Stimulated activated naive CD8-positive, alpha-beta T cell treated with anti-CD3 and anti-CD28 coated beads, Interleukin-15, amount 100 ng/mL, for 72 hours (primary cell): Measurements from ENCODE around the gene TTLL10.
"Not testable (repeated sequence)": the region's sequence is repeated elsewhere in the genome, so short reads cannot be mapped to it uniquely, and the experiment has no call there.

ENCODE experiments used
- ATAC-seq: fragments of 150-1000 bp; cut with Tn5 transposase; 2 replicates; pipeline ENCODE4 v1.10.0; 2021; ENCODE audit warnings: mild to moderate bottlenecking, moderate library complexity
- DNase-seq, 2 donors: peaks; one replicate each; pipeline ENCODE4 v3.0.0; 2021 to 2022
- H3K27ac Mint-ChIP-seq, 2 donors: one replicate each; pipeline ENCODE4 v1.8.0; 2022; ENCODE audit warnings: mild to moderate bottlenecking in 2 of 2, mixed read lengths in 2 of 2, moderate library complexity in 2 of 2
- H3K27me3 Mint-ChIP-seq: one replicate; pipeline ENCODE4 v1.8.0; 2022; ENCODE audit warnings: mixed read lengths
- H3K4me1 Mint-ChIP-seq: one replicate; pipeline ENCODE4 v1.8.0; 2022; ENCODE audit warnings: mild to moderate bottlenecking, mixed read lengths
- H3K4me3 Mint-ChIP-seq, 2 donors: one replicate each; pipeline ENCODE4 v1.8.0; 2022; ENCODE audit warnings: mild to moderate bottlenecking in 2 of 2, mixed read lengths in 2 of 2, moderate library complexity in 1 of 2
- H3K9me3 Mint-ChIP-seq, 2 donors: one replicate each; pipeline ENCODE4 v1.8.0; 2022; ENCODE audit warnings: mixed read lengths in 2 of 2

The TTLL10 gene

DNA sequence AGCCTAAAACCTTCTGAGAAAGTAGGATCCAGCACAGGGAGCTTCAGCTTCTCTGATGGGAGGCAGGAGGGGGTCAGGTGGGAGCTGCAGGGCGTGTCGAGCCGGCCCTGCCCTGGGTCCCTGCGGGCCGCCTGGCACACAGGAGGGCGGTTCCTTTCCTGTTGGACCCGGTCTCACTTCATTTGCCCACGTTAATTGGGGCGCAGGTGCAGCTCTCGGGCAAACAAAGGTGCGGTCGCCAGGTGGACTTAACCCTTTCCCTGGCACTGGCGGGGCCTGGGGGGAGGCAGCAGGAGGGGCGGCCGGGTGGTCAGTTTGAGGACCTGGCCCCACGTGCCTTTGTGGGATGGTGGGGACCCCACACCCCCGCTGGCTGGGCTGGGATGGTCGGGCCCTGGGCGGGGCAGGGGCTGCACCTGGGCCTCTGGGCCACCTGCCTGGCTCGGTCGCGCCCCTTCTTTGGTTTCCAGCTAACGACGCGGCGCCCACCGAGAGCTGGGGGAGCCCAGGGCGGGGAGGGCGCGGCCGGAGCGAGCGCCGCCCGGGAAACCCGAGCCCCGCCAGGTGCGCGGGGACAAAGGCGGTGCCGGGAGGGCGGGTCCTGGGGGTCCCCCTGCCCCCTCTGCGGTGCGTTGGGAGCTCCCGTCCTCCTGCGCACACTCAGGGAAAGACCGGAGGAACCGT, 37.0 kb upstream of the TTLL10 start:
- Mint-ChIP-seq H3K27me3 (no peaks in the 10 kb centered on the region), H3K4me3 (peak overlapping the region; percentile 51 to 53), H3K27ac (no peak overlapping the region), H3K4me1 (peaks cover 38% of the 10 kb centered on the region), H3K9me3 (no peaks in the 10 kb centered on the region)
- DNase-seq (peak in 1 of 2 donors; percentile 48), ATAC-seq (peak; percentile 50)

DNA sequence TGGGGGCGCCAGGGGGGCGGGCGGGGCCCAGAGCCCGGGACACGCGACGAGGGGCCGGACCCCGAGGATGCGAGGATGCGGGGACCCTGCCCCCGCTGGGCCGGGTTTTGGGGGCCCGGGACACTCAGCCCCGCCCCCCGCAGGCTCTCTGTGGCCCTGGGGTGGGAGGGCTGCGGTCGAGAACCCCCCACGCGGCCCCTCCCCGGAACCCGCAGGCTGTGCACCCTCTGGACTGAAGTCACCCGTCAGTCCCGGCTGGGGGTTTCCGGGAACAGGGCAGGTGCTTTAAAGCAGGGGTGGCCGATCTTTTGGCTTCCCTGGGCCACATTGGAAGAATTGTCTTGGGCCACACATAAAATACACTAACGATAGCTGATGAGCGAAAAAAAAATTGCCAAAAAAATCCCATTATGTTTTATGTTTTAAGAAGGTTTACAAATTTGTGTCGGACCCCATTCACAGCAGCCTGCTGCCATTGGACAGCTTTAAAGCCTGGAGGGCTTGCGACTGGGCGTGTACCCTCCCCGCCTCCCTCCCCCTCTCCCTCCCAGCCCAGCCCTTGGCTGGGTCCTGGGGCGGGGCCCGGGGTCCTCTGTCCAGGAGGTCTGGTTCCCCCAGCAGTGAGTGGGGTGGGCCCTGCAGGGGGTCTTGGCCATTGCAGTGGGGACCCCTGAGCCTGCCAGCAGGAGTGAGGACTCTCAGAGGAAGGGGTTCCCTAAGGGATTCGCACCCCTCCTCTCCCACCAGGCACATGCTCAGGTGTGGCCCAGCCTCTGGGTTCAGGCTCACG, 36.2 kb upstream of the TTLL10 start:
- H3K27ac Mint-ChIP-seq, result peak overlapping the region; percentile 95 to 96
- ATAC-seq (peak; percentile 86), DNase-seq (peak; percentile 66 to 87)
- H3K4me3 Mint-ChIP-seq, result peak overlapping the region; percentile 80 to 85
- H3K27me3 Mint-ChIP-seq, result no peaks in the 10 kb centered on the region
- H3K9me3 Mint-ChIP-seq, result no peaks in the 10 kb centered on the region
- peaks cover 45% of the 10 kb centered on the region for H3K4me1 Mint-ChIP-seq

DNA sequence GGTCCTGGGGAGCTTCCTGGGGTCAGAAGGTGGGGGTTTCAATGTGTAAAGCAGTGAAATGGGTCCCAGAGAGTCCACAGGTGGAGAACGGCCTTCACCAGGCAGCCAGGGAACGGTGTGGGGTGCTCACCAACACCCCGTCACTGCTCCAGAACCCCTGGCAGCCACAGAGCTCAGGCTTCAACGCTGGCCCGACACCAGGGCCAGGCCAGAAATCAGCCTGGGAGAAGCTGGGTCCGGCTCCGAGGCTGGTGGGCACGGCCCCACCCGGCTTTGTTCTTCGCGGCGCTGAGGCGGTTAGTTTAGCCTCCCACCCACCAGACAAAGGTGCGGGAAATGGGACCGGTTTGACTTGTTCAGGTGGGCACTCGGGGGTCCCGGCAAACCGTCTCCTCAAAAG, 33.0 kb upstream of the TTLL10 start:
- DNase-seq, result no peak
- no peaks in the 10 kb centered on the region for H3K27me3 Mint-ChIP-seq
- H3K9me3 Mint-ChIP-seq, result no peaks in the 10 kb centered on the region
- H3K27ac Mint-ChIP-seq, result no peak overlapping the region
- ATAC-seq, result no peak
- no peak overlapping the region for H3K4me3 Mint-ChIP-seq
- peaks cover 71% of the 10 kb centered on the region for H3K4me1 Mint-ChIP-seq

DNA sequence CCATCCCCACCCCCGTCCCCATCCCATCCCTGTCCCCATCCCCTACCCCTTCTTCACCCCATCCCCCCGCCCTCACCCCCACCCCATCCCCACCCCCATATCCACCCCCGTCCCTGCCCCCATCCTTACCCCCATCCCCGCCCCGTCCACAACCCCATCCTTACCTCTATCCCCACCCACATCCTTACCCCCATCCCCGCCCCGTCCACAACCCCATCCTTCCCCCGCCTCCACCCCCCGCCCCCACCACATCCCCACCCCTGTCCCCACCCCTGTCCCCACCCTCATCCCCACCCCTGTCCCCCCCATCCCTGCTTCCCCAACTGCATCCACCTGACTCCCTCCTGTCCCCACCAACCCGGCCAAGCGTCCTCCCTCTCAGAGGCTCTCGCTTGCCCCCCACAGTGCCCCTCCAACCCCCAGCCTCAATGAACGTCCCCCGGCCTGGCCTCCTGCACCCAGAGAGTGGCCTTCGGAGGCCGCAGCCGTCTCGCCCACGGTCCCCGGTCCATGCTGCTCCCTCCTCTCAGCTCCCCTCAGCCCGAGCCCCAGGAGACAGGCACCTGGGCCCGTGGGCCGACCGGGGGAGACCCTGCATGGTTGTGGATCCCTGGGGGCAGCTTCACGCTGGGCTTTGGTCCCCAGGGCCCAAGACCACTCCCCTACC, 32.3 kb upstream of the TTLL10 start:
- DNase-seq (no peak), ATAC-seq (no peak)
- Mint-ChIP-seq H3K4me3 (peak overlapping the region; percentile 37 to 80), H3K4me1 (peaks cover 71% of the 10 kb centered on the region), H3K27ac (no peak overlapping the region), H3K27me3 (no peaks in the 10 kb centered on the region), H3K9me3 (no peaks in the 10 kb centered on the region)

DNA sequence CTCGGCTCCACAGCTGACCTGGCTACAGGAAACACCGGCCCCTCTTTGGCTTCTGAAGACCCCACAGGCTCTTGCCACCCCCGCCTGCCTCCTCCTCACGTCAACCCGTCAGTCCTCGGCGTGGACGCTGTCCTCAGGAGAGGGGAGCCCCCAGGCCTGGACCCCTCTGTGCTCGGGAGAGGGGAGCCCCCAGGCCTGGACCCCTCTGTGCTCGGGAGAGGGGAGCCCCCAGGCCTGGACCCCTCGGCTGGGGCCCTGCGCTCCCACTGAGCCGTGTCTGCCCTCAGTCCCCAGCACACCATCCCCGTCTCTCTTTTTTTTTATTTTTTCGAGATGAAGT, 31.8 kb upstream of the TTLL10 start:
- peaks cover 70% of the 10 kb centered on the region for H3K4me1 Mint-ChIP-seq
- no peak for DNase-seq
- no peaks in the 10 kb centered on the region for H3K27me3 Mint-ChIP-seq
- peak overlapping the region; percentile 50 to 66 for H3K27ac Mint-ChIP-seq
- no peaks in the 10 kb centered on the region for H3K9me3 Mint-ChIP-seq
- ATAC-seq, result no peak
- H3K4me3 Mint-ChIP-seq, result peak overlapping the region; percentile 80 to 86

DNA sequence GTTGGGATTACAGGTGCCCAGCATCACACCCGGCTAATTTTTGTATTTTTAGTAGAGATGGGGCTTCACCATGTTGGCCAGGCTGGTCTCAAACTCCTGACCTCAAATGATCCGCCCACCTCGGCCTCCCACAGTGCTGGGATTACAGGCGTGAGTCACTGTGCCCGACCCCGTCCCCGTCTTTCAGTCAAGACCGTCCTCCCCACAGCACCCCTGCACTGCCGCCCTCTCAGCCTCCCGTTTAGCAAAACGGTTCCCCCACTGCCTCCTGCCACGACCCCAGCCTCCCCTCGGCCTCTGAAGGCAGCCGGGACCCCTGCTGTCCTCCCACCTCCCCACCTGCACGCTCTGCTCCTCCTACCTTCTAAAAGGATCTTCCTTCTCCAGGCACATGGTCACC, 31.3 kb upstream of the TTLL10 start:
- not testable (repeated sequence) for H3K9me3 Mint-ChIP-seq, H3K27me3 Mint-ChIP-seq, ATAC-seq
- Mint-ChIP-seq H3K4me3 (peak overlapping the region; percentile 80 to 86), H3K27ac (peak overlapping the region; percentile 50 to 66), H3K4me1 (peaks cover 68% of the 10 kb centered on the region)
- peak in 1 of 2 donors; percentile 56 for DNase-seq

DNA sequence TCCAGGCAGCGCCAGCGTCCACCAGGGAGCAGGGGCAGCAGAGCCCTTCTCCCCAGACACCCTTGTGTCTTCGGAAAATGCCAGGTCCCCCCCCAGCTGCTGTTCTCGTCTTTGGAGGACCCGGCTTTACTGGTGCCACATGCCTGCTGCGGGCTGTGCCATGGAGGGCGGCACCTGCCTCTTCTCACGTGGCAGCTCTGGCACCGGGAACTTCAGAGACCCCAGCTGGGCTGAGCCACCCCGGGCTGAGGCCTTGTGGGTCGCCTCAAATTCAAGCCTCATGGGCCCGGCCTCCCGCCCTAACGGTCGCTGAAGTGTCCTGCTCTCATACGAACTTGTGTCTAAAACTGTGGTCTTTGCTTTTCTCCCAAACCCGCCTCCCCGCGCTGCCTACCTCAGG, 30.8 kb upstream of the TTLL10 start:
- peaks cover 63% of the 10 kb centered on the region for H3K4me1 Mint-ChIP-seq
- H3K27ac Mint-ChIP-seq, result peak overlapping the region; percentile 59 to 98
- no peaks in the 10 kb centered on the region for H3K9me3 Mint-ChIP-seq
- ATAC-seq, result no peak
- DNase-seq, result no peak
- H3K27me3 Mint-ChIP-seq, result no peaks in the 10 kb centered on the region
- peak overlapping the region; percentile 80 to 86 for H3K4me3 Mint-ChIP-seq

DNA sequence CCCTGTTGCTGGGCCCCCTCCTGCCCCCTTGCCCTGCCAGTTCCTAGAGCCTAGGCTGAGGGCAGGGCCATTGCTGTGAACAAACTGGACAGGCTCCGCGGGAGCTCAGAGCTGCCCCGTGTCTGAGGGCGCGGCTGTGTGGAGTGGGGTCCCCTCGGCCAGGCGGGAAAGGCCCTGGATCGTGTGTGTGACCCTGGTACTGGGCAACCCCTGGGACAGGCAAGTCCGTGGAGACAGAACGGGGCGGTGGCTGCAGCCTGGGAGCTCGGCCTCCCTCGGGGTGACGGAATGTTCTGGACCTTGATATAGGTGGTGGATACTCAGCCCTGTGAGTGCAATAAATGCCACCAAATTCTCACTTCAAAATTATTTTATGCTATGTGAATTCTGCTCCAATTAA, 30.0 kb upstream of the TTLL10 start:
- ATAC-seq, result peak; percentile 2
- peak in 1 of 2 donors; percentile 29 for DNase-seq
- Mint-ChIP-seq H3K4me1 (peaks cover 60% of the 10 kb centered on the region), H3K27me3 (no peaks in the 10 kb centered on the region), H3K4me3 (peak overlapping the region; percentile 80 to 86), H3K27ac (peak overlapping the region; percentile 98 to 99), H3K9me3 (no peaks in the 10 kb centered on the region)

DNA sequence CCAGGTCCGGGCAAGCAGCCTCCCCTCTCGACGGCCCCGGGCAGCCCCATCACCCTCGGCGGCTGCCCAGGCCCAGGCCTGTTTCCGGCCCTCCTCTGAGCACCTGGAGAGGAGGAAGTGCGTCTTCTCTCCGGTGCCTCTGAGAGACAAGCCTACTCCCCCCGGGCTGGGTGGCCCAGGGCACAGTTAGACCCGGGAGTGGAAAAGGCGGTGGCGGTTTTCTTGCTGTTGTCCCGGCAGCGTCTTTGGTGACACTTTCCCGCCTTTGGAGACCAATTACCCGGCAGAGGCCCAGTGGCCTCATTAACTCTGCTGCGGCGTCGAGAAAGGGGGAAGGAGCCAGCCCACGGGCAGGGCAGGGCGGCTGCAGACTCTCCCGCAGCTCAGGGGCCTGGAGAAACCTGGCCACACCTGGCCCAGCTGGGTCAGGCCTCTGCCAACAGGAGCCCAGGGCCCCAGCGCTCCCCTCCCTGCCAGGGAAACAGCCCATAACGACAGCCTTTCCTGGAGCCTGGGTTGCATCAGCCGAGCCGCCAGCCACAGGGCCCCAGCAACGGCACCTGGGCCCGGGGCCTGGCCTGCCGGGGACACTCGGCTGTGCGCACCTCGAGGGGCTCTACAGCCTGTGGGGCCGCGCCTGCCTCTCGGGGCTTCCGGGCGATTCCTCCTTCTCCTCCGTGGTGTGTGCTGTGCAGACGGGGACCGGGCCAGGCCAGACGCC, 29.4 kb upstream of the TTLL10 start:
- DNase-seq, result peak; percentile 70 to 92
- Mint-ChIP-seq H3K4me1 (peaks cover 57% of the 10 kb centered on the region), H3K4me3 (peak overlapping the region; percentile 80 to 86), H3K27me3 (no peaks in the 10 kb centered on the region), H3K27ac (peak overlapping the region; percentile 98 to 99), H3K9me3 (no peaks in the 10 kb centered on the region)
- peak; percentile 89 for ATAC-seq

DNA sequence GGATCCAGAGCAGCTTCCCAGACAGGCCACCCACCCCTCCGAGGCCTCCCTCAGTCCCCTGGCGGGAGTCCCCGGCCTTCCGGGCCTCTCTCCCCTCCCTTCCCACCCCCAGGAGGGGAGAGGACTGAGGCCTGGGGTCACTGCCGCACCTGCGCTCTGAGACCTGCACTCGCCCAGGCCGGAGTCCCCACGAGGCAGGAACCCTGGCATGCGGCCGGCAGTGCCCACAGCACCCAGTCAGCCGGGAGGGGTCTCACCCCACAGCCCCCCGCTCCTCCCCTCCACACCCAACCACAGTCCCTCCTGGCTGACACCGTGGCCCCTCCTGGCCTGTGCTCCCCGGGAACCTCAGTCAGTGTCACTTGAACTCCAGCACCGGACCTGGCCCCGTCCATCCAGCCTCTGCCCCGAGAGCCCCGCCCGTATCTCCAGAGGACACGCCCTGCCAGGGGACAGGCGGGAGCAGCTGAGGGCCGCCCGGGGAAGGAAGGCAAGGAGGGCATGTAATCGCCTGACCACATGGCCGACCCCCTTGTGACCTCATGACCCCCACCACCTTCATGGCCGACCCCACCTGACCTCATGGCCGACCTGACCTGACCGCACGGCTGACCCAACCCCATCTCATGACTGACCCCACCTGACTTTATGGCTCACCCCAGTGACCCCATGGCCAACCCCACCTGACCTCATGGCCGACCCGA, 28.7 kb upstream of the TTLL10 start:
- ATAC-seq (no peak), DNase-seq (no peak)
- H3K27me3 Mint-ChIP-seq, result no peaks in the 10 kb centered on the region
- H3K27ac Mint-ChIP-seq, result peak overlapping the region; percentile 98 to 99
- peak overlapping the region; percentile 80 to 86 for H3K4me3 Mint-ChIP-seq
- H3K4me1 Mint-ChIP-seq, result peaks cover 57% of the 10 kb centered on the region
- H3K9me3 Mint-ChIP-seq, result no peaks in the 10 kb centered on the region

DNA sequence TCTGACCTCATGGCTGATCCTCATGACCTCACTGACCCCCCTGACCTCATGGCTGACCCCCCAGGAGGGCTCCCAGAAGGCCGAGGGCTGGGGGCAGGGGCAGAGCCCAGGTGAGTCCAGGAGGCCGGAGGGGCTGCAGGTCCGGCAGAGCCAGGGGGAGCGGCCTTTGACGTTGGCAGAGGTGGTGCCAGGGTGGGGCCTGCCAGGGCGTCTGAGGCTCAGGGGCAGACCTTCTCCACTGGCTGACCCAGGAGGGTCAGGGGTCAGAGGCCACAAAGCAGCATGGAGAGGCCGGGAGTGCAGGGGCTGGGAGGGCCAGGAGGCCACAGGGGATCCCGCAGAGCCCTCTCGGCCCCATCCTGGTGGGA, 28.1 kb upstream of the TTLL10 start:
- Mint-ChIP-seq H3K4me3 (peak overlapping the region; percentile 71 to 86), H3K27ac (peak overlapping the region; percentile 93 to 98), H3K27me3 (no peaks in the 10 kb centered on the region), H3K9me3 (no peaks in the 10 kb centered on the region), H3K4me1 (peaks cover 57% of the 10 kb centered on the region)
- DNase-seq (no peak), ATAC-seq (no peak)

DNA sequence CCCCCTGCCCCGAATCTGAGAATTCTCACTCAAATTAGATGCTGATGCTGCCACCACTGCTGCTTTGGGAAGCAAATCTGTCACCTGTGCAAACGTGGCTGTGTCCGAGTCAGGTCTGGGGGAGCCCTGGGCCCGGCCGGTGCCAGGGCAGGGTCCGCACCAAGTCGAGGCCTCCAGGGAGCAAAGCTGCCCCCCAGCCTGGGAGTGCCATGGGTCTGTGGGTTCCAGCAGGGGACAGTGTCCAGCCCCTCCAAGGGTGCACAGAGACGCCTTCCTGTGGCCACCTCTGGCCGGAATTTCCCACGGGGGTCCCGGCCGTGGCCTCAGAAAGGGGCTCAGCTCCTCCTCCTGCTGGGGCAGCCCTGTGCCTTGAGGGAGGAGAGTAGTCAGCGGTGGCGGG, 27.7 kb upstream of the TTLL10 start:
- Mint-ChIP-seq H3K27ac (peak overlapping the region in 1 of 2 donors; percentile 92), H3K4me1 (peaks cover 57% of the 10 kb centered on the region), H3K4me3 (peak overlapping the region in 1 of 2 donors; percentile 61), H3K9me3 (no peaks in the 10 kb centered on the region), H3K27me3 (no peaks in the 10 kb centered on the region)
- ATAC-seq (no peak), DNase-seq (no peak)

DNA sequence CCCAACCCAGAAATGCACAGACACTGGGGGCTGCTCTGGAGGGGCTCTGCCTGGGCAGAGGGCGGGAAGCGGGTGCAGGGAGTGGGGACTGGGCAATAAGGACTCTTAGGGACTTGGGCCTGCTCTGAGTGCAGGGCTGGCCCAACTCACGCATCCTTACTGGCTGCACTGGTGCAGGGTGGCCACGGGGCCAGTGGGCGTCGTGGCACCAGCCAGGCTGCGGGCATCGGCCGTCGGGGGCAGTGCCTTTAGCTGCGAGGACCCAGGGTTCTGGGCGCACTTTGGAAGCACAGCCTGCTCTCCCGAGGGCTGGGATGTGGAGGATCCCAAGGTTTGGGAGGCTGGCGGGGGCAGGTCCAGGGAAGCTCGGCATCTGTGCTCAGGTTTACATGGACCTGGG, 27.1 kb upstream of the TTLL10 start:
- Mint-ChIP-seq H3K27me3 (no peaks in the 10 kb centered on the region), H3K4me1 (peaks cover 54% of the 10 kb centered on the region), H3K27ac (peak overlapping the region in 1 of 2 donors; percentile 37), H3K4me3 (no peak overlapping the region), H3K9me3 (no peaks in the 10 kb centered on the region)
- no peak for DNase-seq
- no peak for ATAC-seq

DNA sequence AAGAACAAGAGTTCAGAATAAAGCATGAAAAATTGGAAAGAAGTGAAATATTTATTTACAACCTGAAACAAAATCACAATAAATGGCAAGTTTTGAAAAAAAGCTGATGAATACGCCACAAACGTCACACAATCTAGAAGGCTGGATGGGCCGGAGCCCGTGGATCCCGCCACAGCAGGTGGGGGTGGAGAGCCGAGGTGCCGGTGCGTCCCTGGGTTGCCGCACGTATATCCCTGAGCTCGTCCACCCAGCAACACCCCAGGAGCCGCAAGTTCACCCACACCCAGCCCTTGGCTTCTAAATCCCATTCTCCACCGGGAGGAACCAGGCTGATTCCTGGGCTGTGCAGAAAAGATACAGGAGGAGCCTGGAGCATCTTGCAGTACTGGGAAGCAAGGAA, 25.6 kb upstream of the TTLL10 start:
- Mint-ChIP-seq H3K9me3 (peaks cover 10 to 12% of the 10 kb centered on the region in 2 donors), H3K27me3 (no peaks in the 10 kb centered on the region), H3K4me3 (no peak overlapping the region), H3K27ac (no peak overlapping the region), H3K4me1 (peaks cover 39% of the 10 kb centered on the region)
- DNase-seq (no peak), ATAC-seq (no peak)

DNA sequence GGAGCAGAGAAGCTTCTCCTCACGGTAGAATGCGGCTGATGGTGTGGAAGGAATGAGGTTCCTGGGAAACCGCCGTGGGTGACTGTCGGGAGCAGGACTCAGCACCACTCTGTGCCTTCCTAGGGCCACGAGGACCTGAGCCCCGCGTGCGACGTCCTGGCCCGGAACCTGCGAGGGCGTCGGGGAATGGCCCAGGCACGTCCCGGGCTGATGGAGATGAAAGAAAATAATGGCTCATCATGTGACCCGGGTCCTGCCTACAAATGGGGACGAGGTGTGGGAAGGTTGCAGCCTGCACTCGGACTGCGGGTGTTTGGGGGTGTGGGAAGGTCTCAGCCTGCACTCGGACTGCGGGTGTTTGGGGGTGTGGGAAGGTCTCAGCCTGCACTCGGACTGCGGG, 25.1 kb upstream of the TTLL10 start:
- Mint-ChIP-seq H3K9me3 (peaks cover 15 to 17% of the 10 kb centered on the region in 2 donors), H3K27ac (no peak overlapping the region), H3K4me1 (peaks cover 34% of the 10 kb centered on the region), H3K4me3 (no peak overlapping the region), H3K27me3 (no peaks in the 10 kb centered on the region)
- ATAC-seq (no peak), DNase-seq (no peak)
